HG03460 (cell line): ENCODE results near the gene HNF1B.
"Not testable (repeated sequence)": the region's sequence is repeated elsewhere in the genome, so short reads cannot be mapped to it uniquely, and the experiment has no call there.

Experiments
- ATAC-seq: cut with Tn5 transposase; IDR thresholded peaks from one replicate; pipeline ENCODE4 v1.9.1; 2021; ENCODE audit not compliant: unreplicated experiment

Gene HNF1B

GRCh38 chr17:37708616-37709212, 36.1 kb downstream of the HNF1B start:
- ATAC-seq: no peak

DNA sequence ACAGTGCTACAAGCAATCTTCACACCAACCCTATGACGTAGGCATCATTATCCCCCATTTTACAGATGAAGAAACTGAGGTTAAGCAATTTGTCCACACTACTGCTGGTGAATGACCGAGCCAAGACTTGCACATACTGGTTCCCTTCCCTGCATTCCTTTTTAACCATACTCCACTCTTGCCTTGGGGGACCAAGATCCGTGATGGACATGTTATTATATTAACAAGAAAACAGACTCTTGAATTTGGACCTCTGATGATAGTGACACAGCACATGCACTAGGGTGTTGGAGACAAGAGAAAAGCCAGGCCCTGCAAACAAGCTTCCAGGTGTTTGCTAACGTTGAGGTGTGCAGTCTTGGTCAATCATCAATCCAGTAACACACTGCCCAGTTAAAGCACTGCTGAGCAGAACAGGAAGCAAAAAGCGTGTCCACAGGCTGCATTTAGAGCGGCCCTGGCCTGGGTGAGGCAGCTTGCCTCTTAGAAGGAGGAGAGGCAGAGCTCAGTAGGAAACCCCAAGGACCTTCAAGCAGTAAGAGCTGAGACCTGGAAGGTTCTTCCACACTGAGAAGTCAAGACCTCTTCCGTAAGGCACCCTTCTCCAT, 36.7 kb downstream of the HNF1B start:
- no peak for ATAC-seq

- no peak for ATAC-seq
Observed at GRCh38 chr17:37706446-37706845, 38.4 kb downstream of the HNF1B start.

- no peak for ATAC-seq
Observed at GRCh38 chr17:37702598-37702997, 42.3 kb downstream of the HNF1B start.

- ATAC-seq: no peak
Observed at GRCh38 chr17:37701496-37701898, 43.4 kb downstream of the HNF1B start.

DNA sequence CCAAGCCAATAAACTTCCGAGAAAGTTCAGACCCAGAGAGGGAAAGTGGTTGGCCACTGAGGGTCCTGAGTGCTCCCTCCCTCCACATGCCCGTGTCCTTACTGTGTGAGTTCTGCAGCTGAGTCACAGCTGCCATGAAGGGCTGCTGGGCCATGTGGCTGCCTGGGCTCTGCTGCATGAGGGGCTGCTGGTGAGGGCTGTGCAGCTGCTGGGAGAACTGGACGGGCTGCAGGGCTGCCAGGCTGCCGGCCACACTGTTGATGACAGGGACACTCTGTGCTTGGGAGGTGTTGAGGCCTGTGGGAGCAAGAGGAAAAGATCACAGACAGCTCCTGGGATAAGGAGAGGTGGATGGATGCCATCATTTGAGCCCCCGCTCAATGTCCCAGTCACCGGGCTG, 44.0 kb downstream of the HNF1B start:
- no peak for ATAC-seq

- no peak for ATAC-seq
Observed at GRCh38 chr17:37699285-37699973, 45.4 kb downstream of the HNF1B start.

DNA sequence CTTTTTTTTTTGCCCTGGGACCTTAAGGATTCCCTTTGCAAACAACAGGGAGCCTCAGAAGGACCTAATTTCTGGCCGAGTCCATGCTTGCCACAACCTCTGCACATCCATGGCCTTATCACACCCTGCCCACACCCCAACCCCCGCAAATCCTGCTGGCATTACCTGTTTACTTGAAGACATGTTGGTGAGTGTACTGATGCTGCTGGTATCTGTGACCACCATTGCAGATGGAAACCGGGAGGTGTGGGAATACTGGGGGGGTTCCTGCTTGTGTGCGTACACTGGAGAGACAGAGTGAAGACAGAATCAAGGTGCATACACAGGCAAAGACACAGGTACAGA, 46.0 kb downstream of the HNF1B start:
- ATAC-seq: no peak

- ATAC-seq: no peak
Observed at GRCh38 chr17:37698132-37698910, 46.5 kb downstream of the HNF1B start.

- no peak for ATAC-seq
Observed at GRCh38 chr17:37697381-37697780, 47.5 kb downstream of the HNF1B start.

DNA sequence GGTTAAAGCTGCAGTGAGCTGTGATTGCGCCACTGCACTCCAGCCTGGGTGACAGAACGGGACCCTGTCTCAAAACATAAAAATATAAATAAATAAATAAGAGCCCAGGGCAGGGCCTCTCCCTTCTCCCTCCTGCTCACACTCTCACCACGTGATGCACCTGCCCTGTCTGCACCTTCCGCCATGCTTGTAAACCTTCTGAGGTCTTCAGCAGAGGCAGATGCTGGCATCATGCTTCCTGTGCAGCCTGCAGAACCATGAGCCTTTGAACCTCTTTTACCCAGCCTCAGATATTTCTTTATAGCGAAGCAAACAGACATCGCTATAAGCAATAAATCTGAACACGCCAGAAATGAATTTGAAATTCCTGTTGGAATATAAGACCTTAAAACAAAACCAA, 48.5 kb downstream of the HNF1B start:
- no peak for ATAC-seq

- no peak for ATAC-seq
Observed at GRCh38 chr17:37695726-37696125, 49.1 kb downstream of the HNF1B start.

- no peak for ATAC-seq
Observed at GRCh38 chr17:37694734-37695133, 50.1 kb downstream of the HNF1B start.

- ATAC-seq: no peak
Observed at GRCh38 chr17:37693328-37693727, 51.5 kb downstream of the HNF1B start.

- ATAC-seq: no peak
Observed at GRCh38 chr17:37691807-37692206, 53.1 kb downstream of the HNF1B start.

DNA sequence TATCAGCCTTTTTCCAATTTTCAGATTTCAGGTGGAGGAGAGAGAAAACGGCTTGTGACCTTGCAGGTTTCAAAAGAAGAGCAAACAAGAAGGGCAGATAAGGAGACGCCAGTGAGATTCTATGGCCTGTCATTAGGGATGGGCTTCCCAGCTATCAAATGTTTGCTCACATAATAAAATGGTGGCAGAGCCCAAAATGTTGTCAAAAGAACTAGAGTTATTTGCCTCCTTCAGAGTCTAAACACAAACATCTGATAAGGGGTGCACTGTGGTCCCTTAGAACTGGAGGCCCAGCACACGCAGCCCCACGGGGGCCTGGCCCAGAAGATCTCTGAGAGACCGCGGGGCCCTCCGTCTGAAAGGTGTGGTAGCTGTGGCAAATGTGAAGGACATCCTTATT, 55.5 kb downstream of the HNF1B start:
- no peak for ATAC-seq

- no peak for ATAC-seq
Observed at GRCh38 chr17:37683454-37683984, 61.3 kb downstream of the HNF1B start.

- no peak for ATAC-seq
Observed at GRCh38 chr17:37682007-37682406, 62.9 kb downstream of the HNF1B start.

GRCh38 chr17:37679995-37680394, 64.9 kb downstream of the HNF1B start:
- not testable (repeated sequence) for ATAC-seq

GRCh38 chr17:37678036-37678435, 66.8 kb downstream of the HNF1B start:
- ATAC-seq: no peak

GRCh38 chr17:37677021-37677420, 67.8 kb downstream of the HNF1B start:
- no peak for ATAC-seq
